ENCODE measurements around the gene ZMYND19.

Gene ZMYND19

DNA sequence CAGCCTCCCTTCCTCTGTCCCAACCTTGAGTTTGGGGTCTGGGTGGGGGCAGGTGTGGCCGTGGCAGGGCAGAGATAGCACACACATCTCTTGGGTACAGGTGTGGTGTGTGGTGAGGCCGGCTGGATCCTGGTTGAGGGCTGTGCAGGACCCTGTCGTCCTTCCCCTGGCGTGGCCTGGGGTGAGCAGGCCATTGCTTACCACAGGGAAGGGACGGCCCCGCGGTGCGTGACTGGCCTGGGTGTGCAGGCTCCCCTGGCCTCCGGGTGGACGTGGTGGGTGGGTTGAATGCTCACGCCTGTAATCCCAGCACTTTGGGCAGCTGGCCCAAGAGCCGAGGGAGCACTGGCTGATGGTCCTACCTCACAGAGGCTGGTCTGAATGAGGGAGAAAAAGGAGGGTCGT lies 16.4 kb upstream of the ZMYND19 start:
- no peak for DNase-seq (ENCODE audit: low read depth in 2 of 2)
- H3K4me3 ChIP-seq (replicated peaks in 1 of 2; ENCODE audit: low read depth in 2 of 2, low read length in 2 of 2), result peak overlapping the region in 1 of 2 donors; percentile 72
- TF ChIP-seq, protein P1, sequence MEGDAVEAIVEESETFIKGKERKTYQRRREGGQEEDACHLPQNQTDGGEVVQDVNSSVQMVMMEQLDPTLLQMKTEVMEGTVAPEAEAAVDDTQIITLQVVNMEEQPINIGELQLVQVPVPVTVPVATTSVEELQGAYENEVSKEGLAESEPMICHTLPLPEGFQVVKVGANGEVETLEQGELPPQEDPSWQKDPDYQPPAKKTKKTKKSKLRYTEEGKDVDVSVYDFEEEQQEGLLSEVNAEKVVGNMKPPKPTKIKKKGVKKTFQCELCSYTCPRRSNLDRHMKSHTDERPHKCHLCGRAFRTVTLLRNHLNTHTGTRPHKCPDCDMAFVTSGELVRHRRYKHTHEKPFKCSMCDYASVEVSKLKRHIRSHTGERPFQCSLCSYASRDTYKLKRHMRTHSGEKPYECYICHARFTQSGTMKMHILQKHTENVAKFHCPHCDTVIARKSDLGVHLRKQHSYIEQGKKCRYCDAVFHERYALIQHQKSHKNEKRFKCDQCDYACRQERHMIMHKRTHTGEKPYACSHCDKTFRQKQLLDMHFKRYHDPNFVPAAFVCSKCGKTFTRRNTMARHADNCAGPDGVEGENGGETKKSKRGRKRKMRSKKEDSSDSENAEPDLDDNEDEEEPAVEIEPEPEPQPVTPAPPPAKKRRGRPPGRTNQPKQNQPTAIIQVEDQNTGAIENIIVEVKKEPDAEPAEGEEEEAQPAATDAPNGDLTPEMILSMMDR (IDR thresholded peaks at IDR 0.05; ENCODE audit: low read depth, low read length), result no peak

DNA sequence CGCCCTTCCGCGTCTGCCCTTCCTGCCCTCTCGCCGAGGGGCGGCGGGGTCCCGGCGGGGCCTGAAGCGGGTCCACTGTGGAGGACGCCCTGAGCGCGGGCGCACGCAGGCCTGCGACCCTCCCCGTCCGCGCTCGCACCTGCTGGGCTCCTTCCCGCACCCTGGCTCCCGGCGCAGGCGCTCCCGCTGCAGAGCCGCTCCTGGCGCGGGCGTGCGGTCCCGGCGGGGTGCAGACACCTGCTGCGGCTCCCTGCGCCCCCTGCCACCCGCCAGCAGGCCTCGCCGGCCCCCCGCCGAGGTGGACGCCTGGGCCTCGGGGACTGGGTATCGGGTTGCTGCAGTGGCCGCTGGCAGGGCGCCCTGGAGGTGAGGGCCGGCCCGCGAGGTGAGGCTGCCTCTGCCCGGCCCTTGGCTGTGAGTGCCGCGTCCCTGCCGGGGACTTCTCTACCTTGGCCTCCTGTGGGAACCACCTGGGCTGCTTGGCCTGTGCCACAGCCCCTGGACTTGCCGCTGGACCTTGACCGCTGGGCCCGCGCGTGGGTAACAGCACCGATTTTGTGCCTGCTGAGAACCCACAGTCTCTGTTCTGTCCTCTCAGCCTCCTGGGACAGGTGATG lies 15.8 kb upstream of the ZMYND19 start:
- DNase-seq (ENCODE audit: low read depth in 2 of 2), result no peak
- peak overlapping the region; percentile 44 to 72 for H3K4me3 ChIP-seq (replicated peaks in 1 of 2; ENCODE audit: low read depth in 2 of 2, low read length in 2 of 2)
- TF ChIP-seq, protein P1 (IDR thresholded peaks at IDR 0.05; ENCODE audit: low read depth, low read length), result no peak

DNA sequence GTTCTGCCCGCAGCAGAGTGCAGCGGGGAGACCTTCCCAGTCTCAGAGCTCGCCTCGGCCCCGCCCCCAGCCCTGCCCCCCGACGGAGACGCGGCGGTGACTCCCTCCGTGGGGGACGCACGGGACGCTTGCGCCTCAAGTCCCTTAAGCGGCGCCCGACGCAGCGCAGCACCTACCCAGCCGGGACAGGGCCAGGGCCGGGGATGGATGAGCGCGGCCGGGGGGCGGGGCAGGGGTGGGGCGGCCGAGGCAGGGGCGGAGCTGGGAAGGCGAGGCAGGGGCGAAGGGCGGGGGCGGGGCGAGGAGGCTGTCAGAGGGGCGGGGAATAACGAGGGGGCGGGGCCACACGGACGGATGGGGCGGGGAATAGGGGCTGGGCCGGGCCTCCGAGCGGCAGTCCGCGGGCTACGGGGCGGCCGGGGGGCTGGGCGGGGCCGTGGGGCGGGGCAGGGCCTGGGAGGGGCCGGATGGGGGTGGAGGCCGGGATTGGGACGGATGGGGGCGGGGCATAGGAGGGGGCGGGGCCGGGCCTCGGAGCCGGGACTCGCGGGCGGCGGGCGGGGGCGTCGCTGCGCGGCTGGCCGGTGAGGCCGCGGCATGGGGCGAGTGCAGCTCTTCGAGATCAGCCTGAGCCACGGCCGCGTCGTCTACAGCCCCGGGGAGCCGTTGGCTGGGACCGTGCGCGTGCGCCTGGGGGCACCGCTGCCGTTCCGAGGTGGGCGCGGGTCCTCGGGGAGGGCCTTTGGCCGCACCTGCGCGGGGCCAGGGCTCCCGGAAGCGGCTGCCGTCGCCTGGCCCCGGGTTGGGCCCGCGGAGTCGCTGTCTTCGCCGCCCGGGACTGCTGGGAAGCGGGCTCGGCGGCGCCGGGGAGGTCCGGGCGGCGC lies 15.1 kb upstream of the ZMYND19 start, which contains the start of gene ARRDC1:
Gene ARRDC1 (plus strand): TSS at position 566 of the 884 bp plus-strand sequence. CDS start 32 bp downstream, at position 598.
- peak; percentile 89 to 95 for DNase-seq (ENCODE audit: low read depth in 2 of 2)
- TF ChIP-seq, protein P1 (IDR thresholded peaks at IDR 0.05; ENCODE audit: low read depth, low read length), result no peak
- H3K4me3 ChIP-seq (replicated peaks in 1 of 2; ENCODE audit: low read depth in 2 of 2, low read length in 2 of 2), result peak within 1 kb of the TSS; percentile 44 to 72

DNA sequence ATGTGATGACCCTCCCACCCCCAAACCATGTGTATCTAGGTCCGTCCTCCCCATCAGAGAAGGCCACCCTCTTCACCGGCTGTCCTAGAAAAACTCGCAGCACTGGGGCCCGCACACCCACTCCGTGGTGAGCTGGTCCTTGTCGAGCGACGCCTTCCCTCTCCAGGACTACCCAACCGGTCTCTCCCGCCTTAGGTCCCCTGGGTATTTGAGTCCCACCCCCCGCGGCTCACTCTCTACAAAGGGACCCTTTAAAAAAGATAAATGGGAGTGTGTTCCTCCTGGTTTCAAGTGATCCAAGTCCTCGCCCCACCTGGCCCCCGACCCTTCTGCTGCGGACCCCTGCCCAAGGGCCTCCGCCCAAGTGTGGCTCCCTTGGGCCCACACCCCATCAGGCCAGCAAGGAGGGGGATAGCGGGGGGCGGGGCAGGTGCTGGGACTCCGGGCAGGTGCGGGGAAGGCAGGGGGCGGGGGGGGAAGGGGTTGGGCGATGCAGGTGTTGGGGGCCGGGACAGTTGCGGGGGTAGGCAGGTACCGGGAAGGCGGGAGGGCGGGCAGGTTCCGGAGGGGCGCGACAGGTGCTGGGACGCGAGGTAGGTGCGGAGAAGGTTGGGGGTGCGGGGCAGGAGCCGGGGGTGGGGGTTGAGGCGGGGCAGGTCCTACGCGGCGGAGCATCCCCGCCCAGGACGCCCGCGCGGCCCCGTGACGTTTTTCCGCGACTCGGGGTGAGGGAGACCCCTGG lies 14.2 kb upstream of the ZMYND19 start:
- TF ChIP-seq, protein P1 (IDR thresholded peaks at IDR 0.05; ENCODE audit: low read depth, low read length), result no peak
- H3K4me3 ChIP-seq (replicated peaks in 1 of 2; ENCODE audit: low read depth in 2 of 2, low read length in 2 of 2), result peak overlapping the region; percentile 38 to 56
- DNase-seq (ENCODE audit: low read depth in 2 of 2), result no peak

DNA sequence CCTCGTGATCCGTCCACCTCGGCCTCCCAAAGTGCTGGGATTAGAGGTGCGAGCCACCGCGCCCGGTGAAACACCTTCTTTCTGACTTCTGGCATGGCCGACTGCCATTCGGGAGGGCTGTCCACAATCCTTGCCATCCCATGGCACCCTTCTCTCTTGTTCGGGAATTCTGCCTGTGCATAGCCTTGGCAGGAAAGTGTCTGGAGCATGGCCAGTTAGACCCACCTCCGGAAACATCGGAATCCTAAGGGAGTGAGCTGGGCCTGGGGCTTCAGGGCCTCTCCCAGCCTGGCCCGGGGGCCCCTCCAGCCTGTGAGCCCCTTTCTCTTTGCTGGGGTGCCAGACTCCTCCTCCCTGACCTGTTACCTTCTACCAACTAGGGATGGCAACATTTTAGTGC lies 13.6 kb upstream of the ZMYND19 start:
- no peak for DNase-seq (ENCODE audit: low read depth in 2 of 2)
- H3K4me3 ChIP-seq (replicated peaks in 1 of 2; ENCODE audit: low read depth in 2 of 2, low read length in 2 of 2), result no peak overlapping the region
- TF ChIP-seq, protein P1 (IDR thresholded peaks at IDR 0.05; ENCODE audit: low read depth, low read length), result no peak

DNA sequence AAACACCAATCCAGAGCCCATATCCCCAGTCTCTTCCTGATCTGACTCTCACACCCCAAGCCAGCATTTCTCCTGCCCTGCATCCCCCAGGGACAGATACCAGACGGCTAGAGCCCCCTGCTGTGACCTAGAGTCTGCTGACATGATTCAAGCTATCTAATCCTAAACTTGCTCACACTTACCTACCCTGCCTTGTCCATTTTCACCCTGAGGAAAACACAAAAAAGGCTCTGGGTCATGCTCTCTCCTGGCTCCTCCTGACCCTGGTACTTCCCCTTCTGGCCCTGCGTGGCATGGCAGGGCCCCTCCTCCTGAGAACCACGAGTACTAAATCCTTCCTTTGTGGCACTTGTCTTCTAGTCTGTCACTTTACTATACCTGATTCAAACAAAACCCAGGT lies 12.3 kb upstream of the ZMYND19 start:
- H3K4me3 ChIP-seq (replicated peaks in 1 of 2; ENCODE audit: low read depth in 2 of 2, low read length in 2 of 2), result no peak overlapping the region
- TF ChIP-seq, protein P1 (IDR thresholded peaks at IDR 0.05; ENCODE audit: low read depth, low read length), result no peak
- DNase-seq (ENCODE audit: low read depth in 2 of 2), result no peak

Measured in cardiac fibroblast (primary cell).